ENCODE measurements around the gene PPP1R3A. TPM values are rescaled to one million over a fixed set of nuclear protein-coding genes. Genes with fewer than 3 reads are reported as not detected.

The PPP1R3A gene
- total and polyA plus RNA-seq, 8 donors = 0.06 to 4.2 (median 1.9) TPM

DNA sequence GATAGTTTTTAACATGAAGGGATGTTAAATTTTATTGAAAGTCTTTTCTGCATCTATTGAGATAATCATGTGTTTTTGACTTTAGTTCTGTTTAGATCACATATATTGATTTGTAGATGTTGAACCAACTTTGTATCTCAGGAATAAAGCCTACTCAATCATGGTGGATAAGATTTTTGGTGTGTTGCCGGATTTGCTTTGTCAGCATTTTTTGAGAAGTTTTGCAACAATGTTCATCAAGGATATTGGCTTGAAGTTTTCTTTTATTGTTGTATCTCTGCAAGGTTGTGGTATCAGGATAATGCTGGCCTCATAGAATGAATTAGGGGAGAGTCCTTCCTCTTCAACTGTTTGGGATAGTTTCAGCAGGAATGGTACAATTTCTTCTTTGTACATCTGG is 9.3 kb upstream of the PPP1R3A start:
- Histone ChIP-seq H3K27me3 (no peaks in the 10 kb centered on the region), H3K27ac (no peak overlapping the region), H3K36me3 (no peaks in the 10 kb centered on the region), H3K4me1 (no peaks in the 10 kb centered on the region), H3K9me3 (peaks cover 0 to 13% of the 10 kb centered on the region in 2 donors), H3K4me3 (no peak overlapping the region)
- ATAC-seq = no peak
- TF ChIP-seq, protein P1, sequence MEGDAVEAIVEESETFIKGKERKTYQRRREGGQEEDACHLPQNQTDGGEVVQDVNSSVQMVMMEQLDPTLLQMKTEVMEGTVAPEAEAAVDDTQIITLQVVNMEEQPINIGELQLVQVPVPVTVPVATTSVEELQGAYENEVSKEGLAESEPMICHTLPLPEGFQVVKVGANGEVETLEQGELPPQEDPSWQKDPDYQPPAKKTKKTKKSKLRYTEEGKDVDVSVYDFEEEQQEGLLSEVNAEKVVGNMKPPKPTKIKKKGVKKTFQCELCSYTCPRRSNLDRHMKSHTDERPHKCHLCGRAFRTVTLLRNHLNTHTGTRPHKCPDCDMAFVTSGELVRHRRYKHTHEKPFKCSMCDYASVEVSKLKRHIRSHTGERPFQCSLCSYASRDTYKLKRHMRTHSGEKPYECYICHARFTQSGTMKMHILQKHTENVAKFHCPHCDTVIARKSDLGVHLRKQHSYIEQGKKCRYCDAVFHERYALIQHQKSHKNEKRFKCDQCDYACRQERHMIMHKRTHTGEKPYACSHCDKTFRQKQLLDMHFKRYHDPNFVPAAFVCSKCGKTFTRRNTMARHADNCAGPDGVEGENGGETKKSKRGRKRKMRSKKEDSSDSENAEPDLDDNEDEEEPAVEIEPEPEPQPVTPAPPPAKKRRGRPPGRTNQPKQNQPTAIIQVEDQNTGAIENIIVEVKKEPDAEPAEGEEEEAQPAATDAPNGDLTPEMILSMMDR (IDR thresholded peaks at IDR 0.05) = no peak
- no peak for DNase-seq
- intact Hi-C loops (cut with DNase I) = no loop called here

DNA sequence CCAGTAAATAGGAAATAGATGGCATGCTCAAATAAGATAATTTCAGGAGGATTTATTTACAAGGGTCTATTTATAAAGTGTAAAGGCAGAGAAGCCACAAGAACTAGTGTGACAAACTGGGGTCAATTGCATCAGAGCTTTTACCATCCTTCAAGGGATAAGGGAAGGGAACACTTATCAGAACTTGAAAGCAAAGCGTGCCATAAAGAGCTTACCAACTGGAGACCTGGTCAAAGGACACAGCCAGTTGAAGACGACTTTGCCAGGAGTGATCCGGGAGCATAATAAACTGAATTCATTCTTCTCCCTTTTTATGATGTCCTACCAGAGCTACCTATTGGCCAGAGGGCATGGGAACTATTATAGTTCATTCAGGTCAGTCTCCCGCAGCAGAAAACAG is 3.2 kb upstream of the PPP1R3A start:
- TF ChIP-seq, protein P1 (IDR thresholded peaks at IDR 0.05) = no peak
- no peak overlapping the region for H3K27ac ChIP-seq
- H3K36me3 ChIP-seq = no peaks in the 10 kb centered on the region
- H3K4me3 ChIP-seq = no peak overlapping the region
- H3K4me1 ChIP-seq = no peaks in the 10 kb centered on the region
- no peaks in the 10 kb centered on the region for H3K9me3 ChIP-seq
- ATAC-seq (no peak), DNase-seq (no peak)
- intact Hi-C loops (cut with DNase I) = no loop called here
- no peaks in the 10 kb centered on the region for H3K27me3 ChIP-seq

DNA sequence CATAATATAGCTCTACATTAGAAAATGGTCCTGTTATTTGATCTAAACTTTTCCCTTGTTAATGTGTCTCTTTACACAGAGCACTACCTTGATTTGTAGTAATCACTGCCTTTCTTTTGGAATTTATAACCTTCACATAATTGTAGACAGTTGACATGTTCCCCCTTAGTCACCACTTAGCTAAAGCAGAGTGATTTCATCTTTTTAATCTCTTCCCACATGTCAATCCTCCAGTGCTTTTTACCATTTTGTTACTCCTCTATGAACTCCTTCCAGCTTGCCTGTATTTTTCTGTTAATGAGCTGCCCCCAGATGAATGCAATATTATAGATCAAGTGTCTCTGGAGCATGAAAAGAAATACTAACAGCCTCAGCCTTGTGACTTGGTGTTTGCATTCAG is 2.6 kb upstream of the PPP1R3A start:
- H3K9me3 ChIP-seq = no peaks in the 10 kb centered on the region
- H3K36me3 ChIP-seq = no peaks in the 10 kb centered on the region
- TF ChIP-seq, protein P1 (IDR thresholded peaks at IDR 0.05) = no peak
- no peaks in the 10 kb centered on the region for H3K4me1 ChIP-seq
- intact Hi-C loops (cut with DNase I) = no loop called here
- no peaks in the 10 kb centered on the region for H3K27me3 ChIP-seq
- DNase-seq = no peak
- H3K4me3 ChIP-seq = no peak overlapping the region
- no peak for ATAC-seq
- H3K27ac ChIP-seq = no peak overlapping the region

DNA sequence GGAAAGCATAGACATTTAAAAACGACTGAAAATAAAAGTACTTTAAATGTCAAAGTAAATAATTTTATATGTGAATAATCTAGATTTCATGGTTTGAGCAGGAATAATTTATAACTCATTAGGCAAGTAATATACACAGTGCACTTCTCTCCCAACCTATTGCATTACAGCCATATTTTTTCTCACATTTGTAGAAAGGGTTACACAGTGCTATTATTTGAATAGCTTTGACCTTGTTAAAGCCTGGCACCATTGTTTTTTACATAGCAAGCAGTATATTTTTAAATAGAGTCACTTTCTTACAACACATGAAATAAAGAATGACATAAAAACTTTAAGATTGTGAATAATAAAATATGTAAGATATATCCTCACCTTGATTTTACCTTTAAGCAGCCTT is 969 bp downstream of the PPP1R3A start:
- intact Hi-C loops (cut with DNase I) = no loop called here
- ATAC-seq (no peak), DNase-seq (no peak)
- Histone ChIP-seq H3K4me3 (no peak overlapping the region), H3K27me3 (no peaks in the 10 kb centered on the region), H3K36me3 (no peaks in the 10 kb centered on the region), H3K4me1 (no peaks in the 10 kb centered on the region), H3K9me3 (no peaks in the 10 kb centered on the region), H3K27ac (no peak overlapping the region)
- TF ChIP-seq, protein P1 (IDR thresholded peaks at IDR 0.05) = no peak

DNA sequence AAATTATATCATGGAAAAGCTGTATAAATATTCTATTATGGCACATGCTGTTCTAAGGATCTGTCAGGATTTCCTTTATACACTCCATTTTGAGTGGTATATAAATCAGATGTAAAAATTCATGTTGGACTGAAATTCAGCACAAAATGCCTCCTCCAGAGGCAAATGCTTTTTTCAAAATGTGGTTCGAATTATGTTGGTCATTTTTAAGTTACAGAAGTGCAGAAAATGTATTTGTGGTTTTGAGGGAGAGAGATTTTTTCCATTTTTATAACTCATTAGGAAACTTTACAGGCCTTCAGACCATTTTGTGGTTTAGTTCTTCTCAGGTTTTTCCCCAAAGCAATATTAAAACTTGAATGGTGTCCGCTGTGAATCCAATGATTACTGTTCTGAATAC is 2.9 kb downstream of the PPP1R3A start:
- no peak for DNase-seq
- H3K9me3 ChIP-seq = no peaks in the 10 kb centered on the region
- TF ChIP-seq, protein P1 (IDR thresholded peaks at IDR 0.05) = no peak
- H3K4me1 ChIP-seq = no peaks in the 10 kb centered on the region
- H3K27me3 ChIP-seq = no peaks in the 10 kb centered on the region
- no peak overlapping the region for H3K27ac ChIP-seq
- no peak for ATAC-seq
- intact Hi-C loops (cut with DNase I) = no loop called here
- no peaks in the 10 kb centered on the region for H3K36me3 ChIP-seq
- no peak overlapping the region for H3K4me3 ChIP-seq
